ENCODE results near the gene ITIH5.
A peak's percentile ranks its signal among the peaks of the same experiment; 100 is the strongest.

The ITIH5 gene

DNA sequence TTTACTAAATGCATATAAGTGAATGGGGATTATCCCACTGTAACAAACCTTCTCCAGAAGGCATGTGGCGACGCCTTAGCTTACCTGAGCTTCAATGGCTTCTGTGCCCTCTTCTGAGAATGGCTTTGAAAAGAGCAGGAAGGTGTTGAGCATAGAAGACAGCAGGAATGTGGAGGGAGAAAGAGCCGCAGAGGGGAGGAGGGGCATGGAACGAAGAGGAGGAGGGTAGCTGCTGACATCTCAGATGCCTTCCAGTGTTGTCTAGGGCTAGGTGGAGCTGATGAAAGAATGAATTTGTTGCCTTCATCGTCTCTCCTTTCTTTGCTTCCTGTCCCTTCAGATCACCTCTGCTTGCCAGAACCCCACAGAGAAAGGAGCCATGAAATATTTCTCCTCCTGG is 86.2 kb downstream of the ITIH5 start:
- DNase-seq = no peak

DNA sequence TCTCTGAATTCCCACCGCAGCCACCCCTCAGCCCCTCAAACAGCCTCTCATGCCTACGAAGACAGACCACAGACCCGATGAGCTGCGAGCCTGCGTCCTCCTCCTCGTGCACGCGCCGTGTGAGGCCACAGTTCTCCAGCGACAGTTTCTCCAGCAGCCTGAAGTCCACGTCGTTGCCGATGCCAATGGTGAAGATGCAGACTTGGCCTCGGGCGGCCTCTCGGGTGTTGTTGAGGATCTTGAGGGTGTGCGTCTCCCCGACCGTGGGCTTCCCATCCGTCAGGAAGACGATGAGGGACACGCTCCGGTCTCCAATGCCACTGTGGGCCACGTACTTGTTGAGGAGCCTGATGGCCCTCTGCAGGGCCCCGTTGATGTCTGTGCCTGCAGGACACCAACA is 87.1 kb downstream of the ITIH5 start:
- DNase-seq = no peak

DNA sequence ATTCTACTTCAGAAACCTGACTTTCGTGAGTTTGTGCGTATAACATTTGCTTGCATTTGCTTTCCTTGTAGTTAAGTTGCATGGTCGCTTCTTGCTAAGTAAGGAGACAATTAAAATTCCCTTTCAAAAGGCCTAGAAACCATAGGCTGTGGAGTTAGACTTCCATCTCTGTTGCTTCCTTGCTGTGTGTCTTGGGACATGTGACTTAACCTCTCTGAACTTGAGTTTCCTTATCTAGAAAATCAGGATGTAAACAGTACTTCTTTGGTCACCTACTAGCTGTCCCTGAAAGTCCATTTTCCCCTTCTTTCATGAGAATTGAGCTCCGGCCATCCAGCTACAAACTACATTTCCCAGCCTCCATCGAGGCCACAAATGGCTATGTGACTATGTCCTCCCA is 89.2 kb downstream of the ITIH5 start:
- DNase-seq = no peak

- DNase-seq = no peak
Measured at GRCh38 chr10:7577176-7577575, 89.6 kb downstream of the ITIH5 start.

DNA sequence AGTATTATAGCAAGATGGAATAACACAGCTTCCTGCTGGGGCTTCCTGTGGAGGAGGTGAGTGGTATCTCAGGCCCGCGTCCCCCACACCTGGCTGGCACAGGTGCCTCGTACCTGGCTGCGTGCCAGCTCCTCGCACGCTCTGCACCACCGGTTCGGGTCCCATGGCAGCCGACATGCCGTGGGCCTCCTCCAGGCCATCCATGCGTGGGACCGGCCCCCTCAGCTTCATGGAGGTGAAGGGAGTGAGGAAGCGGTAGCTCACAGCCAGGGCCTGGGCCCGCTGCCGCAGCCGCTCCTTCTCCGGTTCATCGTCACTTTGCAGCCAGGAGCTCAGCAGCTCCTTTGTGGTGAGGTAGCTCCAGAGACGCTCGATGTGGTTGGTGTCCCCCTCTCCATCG is 90.4 kb downstream of the ITIH5 start:
- DNase-seq = no peak

DNA sequence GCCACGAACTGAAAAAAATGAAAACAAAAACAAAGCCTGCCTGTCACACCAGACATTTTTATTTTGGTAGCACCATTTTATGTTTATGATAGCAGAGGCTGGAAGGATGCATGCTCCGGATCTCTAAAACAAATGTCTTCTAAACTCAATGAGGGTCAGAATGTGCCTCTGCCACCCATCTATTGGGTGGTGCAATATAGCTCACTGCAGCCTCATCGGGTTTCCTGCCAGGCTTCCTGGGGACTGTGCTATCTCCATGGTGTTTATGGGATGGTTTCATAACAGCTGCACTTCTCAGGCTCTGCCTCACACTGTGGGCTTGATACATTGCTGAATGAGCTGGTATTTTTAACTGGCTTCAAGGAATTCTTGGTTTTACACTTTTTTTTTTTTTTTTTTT is 94.4 kb downstream of the ITIH5 start:
- DNase-seq = no peak

- DNase-seq = no peak
Measured at GRCh38 chr10:7571981-7572380, 94.8 kb downstream of the ITIH5 start.

- no peak for DNase-seq
Measured at GRCh38 chr10:7567911-7568620, 98.7 kb downstream of the ITIH5 start.

GRCh38 chr10:7566891-7567290 is 99.9 kb downstream of the ITIH5 start:
- DNase-seq = no peak

- no peak for DNase-seq
Measured at GRCh38 chr10:7565871-7566270, 100.9 kb downstream of the ITIH5 start.

DNA sequence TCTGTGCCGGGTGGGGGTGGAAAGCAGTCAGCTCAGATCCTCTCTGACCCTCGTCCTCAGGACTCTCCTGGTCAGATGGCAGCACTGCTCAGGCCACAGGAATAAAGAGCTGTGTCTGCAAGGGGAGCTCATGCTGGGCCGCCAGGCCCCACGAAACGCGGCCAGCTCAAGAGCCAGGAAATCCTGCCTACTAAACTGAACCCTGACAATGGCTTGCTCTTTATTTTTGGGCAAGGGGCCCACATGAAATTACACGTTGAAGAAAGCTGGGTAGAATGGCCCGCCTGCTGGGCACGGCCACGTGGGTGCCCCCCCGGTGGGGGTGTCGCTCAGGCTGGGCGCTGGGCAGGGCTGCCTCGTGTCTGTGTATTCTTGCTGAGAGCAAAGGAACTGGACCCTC is 103.0 kb downstream of the ITIH5 start:
- no peak for DNase-seq

GRCh38 chr10:7563368-7563767 is 103.4 kb downstream of the ITIH5 start:
- no peak for DNase-seq

GRCh38 chr10:7561985-7562384 is 104.8 kb downstream of the ITIH5 start:
- no peak for DNase-seq

- peak; percentile 34 for DNase-seq
Measured at GRCh38 chr10:7561216-7561893, 105.4 kb downstream of the ITIH5 start.

- peak; percentile 81 for DNase-seq
Measured at GRCh38 chr10:7560519-7560918, 106.2 kb downstream of the ITIH5 start.

- no peak for DNase-seq
Measured at GRCh38 chr10:7559386-7559785, 107.4 kb downstream of the ITIH5 start.

GRCh38 chr10:7558036-7558435 is 108.7 kb downstream of the ITIH5 start:
- DNase-seq = peak; percentile 94

GRCh38 chr10:7553531-7553930 is 113.2 kb downstream of the ITIH5 start:
- no peak for DNase-seq

GRCh38 chr10:7551950-7552716 is 114.6 kb downstream of the ITIH5 start:
- no peak for DNase-seq

DNA sequence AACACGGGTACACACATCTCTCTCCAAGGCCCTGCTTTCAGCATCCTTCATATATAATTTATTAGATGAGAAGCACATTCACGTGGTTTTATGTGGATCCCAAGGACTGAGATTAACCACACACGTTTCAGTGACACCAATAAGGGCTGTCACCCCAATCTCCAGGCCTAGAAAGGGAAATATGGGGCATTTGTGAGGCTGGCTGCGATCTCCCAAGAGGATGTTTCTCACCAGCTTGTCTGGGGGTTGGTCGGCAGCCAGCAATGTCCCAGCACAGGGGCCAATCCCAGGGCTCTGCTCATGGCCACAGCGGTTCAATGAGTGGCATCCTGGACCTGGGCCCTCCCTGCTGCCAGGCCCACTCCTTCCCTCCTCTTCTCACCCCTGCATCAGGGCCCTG is 115.5 kb downstream of the ITIH5 start:
- no peak for DNase-seq

GRCh38 chr10:7550013-7550412 is 116.8 kb downstream of the ITIH5 start:
- no peak for DNase-seq

- DNase-seq = no peak
Measured at GRCh38 chr10:7547829-7548228, 118.9 kb downstream of the ITIH5 start.

GRCh38 chr10:7547206-7547605 is 119.6 kb downstream of the ITIH5 start:
- no peak for DNase-seq

- peak; percentile 20 for DNase-seq
Measured at GRCh38 chr10:7546385-7546967, 120.3 kb downstream of the ITIH5 start.

Measured in kidney glomerular epithelial cell (primary cell).